Keratinocyte (primary cell): ENCODE data around the gene INAFM2. TPM values are rescaled to one million over a fixed set of nuclear protein-coding genes. Genes with fewer than 3 reads are reported as not detected.

Experiments
- DNase-seq: peaks from one replicate; pipeline ENCODE4 v3.0.0-alpha.2; 2011; ENCODE audit warnings: low read depth, missing footprints, low spot score
- FAIRE-seq: peaks from 2 replicates; lab custom pipeline; 2011; peaks lifted over from hg19 to GRCh38; lab: Jason Lieb, UNC
- H2AFZ ChIP-seq: 2 replicates; pipeline ENCODE4 v1.6.0; 2012; ENCODE audit warnings: low read length, control low read depth, inconsistent platforms; ENCODE audit not compliant: control insufficient read depth
- H3K27ac ChIP-seq: 2 replicates; pipeline ENCODE4 v1.5.1; 2011; ENCODE audit warnings: low read length; ENCODE audit not compliant: control insufficient read depth, insufficient read depth
- H3K27me3 ChIP-seq: 3 replicates; pipeline ENCODE4 v1.6.0; 2011; ENCODE audit warnings: low read length; ENCODE audit not compliant: control insufficient read depth, insufficient read depth; ENCODE audit errors: extremely low read depth
- H3K36me3 ChIP-seq, 2 experiments: 2 replicates in 1 of 2; 3 replicates in 1 of 2; pipeline ENCODE4 v1.5.1; 2011; ENCODE audit warnings: low read length in 2 of 2, mild to moderate bottlenecking in 1 of 2; ENCODE audit not compliant: control insufficient read depth in 2 of 2, insufficient read depth in 2 of 2; ENCODE audit errors: extremely low read depth in 1 of 2
- H3K4me1 ChIP-seq: 3 replicates; pipeline ENCODE4 v1.5.1; 2011; ENCODE audit warnings: low read length; ENCODE audit not compliant: control insufficient read depth, insufficient read depth; ENCODE audit errors: extremely low read depth
- H3K4me2 ChIP-seq: 3 replicates; pipeline ENCODE4 v1.6.0; 2011; ENCODE audit warnings: low read depth, low read length; ENCODE audit not compliant: control insufficient read depth, insufficient read depth; ENCODE audit errors: extremely low read depth
- H3K4me3 ChIP-seq, 3 experiments: fragments of 200-600 bp in 1 of 3; sonication (generic) in 1 of 3; 2 replicates in 2 of 3; 3 replicates in 1 of 3; pipeline ENCODE4 v1.5.1; 2011 to 2016; ENCODE audit warnings: low read length in 3 of 3, mild to moderate bottlenecking in 3 of 3, control low read depth in 2 of 3, inconsistent platforms in 1 of 3, low read depth in 1 of 3, mixed read lengths in 1 of 3, mixed run types in 1 of 3, moderate library complexity in 1 of 3; ENCODE audit not compliant: control insufficient read depth in 2 of 3, insufficient read depth in 2 of 3; ENCODE audit errors: extremely low read depth in 1 of 3
- H3K79me2 ChIP-seq: 2 replicates; pipeline ENCODE4 v1.6.0; 2012; ENCODE audit warnings: low read length; ENCODE audit not compliant: control insufficient read depth, insufficient read depth
- H3K9ac ChIP-seq: 3 replicates; pipeline ENCODE4 v1.6.0; 2011; ENCODE audit warnings: low read length; ENCODE audit not compliant: control insufficient read depth, insufficient read depth; ENCODE audit errors: extremely low read depth
- H3K9me1 ChIP-seq: 3 replicates; pipeline ENCODE4 v1.6.0; 2011; ENCODE audit warnings: low read length; ENCODE audit not compliant: control insufficient read depth, insufficient read depth; ENCODE audit errors: extremely low read depth
- H3K9me3 ChIP-seq: 2 replicates; pipeline ENCODE4 v1.5.1; 2012; ENCODE audit warnings: low read depth, low read length; ENCODE audit not compliant: control insufficient read depth
- H4K20me1 ChIP-seq: 3 replicates; pipeline ENCODE4 v1.6.0; 2011; ENCODE audit warnings: low read length; ENCODE audit not compliant: control insufficient read depth, insufficient read depth; ENCODE audit errors: extremely low read depth
- EZH2 ChIP-seq: IDR thresholded peaks from one replicate; pipeline ENCODE4 v1.6.1; 2012; ENCODE audit warnings: inconsistent platforms, mild to moderate bottlenecking, low read length, moderate library complexity
- dilution Hi-C: fragments of 300-500 bp; cut with MboI; formaldehyde crosslinking; loops from one replicate; pipeline ENCODE4 v1.7.0; 2020; ENCODE audit warnings: low sequenced_read_pairs; ENCODE audit not compliant: extremely low pct_ligation_motif_present
- polyA plus RNA-seq, 5 experiments: library from polyadenylated mRNA; depleted of rRNA in 3 of 5; stranded (reverse) in 3 of 5; stranded (forward) in 1 of 5; unstranded in 1 of 5; fragments of >200 nt; gene quantifications; 1 replicate in 1 of 5; 2 replicates in 3 of 5; 3 replicates in 1 of 5; pipeline versions ENCODE4 v1.2.1 to v1.2.3, GENCODE V29; 2011 to 2012; ENCODE audit warnings: missing spikeins in 2 of 5, low read depth in 1 of 5, low replicate concordance in 1 of 5
- TF ChIP-seq, protein P1 (sequence below), 3 experiments: IDR thresholded peaks in 1 of 3; conservative IDR thresholded peaks in 1 of 3; optimal IDR thresholded peaks in 1 of 3; 2 replicates in 2 of 3; 3 replicates in 1 of 3; pipeline versions ENCODE3 to v1.5.1; 2011; ENCODE audit warnings: low read length in 3 of 3, mild to moderate bottlenecking in 3 of 3, moderate library complexity in 2 of 3, control low read depth in 1 of 3, inconsistent platforms in 1 of 3; ENCODE audit not compliant: insufficient read depth in 2 of 3; ENCODE audit errors: extremely low read depth in 1 of 3

The INAFM2 gene
- polyA plus RNA-seq, 1 donor (not counting 4 experiments of a cell fraction or from before 2014, with no cell fraction given): 15.2 TPM

DNA sequence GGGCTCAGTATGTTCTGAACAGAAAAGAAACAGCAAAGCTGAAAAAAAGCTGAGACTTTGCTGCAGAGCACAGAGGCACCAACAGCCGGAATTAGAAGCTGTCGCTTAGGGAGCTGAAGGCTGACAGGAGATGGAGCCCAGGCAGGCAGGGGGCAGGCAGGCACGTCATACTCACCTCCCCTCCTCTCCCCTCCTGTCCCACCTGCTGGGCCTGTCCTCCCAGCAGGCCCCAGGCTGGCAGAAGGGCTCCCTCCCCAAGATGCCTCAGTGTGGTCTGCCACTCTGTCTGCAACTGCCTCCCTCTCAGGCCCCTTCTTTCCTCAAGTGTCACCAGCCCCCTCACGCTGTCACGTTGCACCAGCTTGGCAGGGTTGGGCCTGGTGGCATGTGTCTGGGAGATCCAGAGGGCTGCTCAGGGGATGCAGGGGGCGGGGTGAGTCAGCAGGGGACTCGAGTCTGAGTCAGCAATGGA is 37.4 kb upstream of the INAFM2 start:
- Histone ChIP-seq H3K79me2 (no peaks in the 10 kb centered on the region), H4K20me1 (no peaks in the 10 kb centered on the region), H3K36me3 (no peaks in the 10 kb centered on the region), H3K27me3 (peaks cover 46% of the 10 kb centered on the region), H3K9me3 (no peaks in the 10 kb centered on the region), H3K4me3 (no peak overlapping the region), H3K4me1 (peaks cover 14% of the 10 kb centered on the region), H3K9me1 (no peaks in the 10 kb centered on the region), H2AFZ (no peak overlapping the region), H3K4me2 (no peak overlapping the region), H3K27ac (no peak overlapping the region), H3K9ac (no peak overlapping the region)
- no peak for DNase-seq
- dilution Hi-C loops: no loop called here
- TF ChIP-seq, protein P1, sequence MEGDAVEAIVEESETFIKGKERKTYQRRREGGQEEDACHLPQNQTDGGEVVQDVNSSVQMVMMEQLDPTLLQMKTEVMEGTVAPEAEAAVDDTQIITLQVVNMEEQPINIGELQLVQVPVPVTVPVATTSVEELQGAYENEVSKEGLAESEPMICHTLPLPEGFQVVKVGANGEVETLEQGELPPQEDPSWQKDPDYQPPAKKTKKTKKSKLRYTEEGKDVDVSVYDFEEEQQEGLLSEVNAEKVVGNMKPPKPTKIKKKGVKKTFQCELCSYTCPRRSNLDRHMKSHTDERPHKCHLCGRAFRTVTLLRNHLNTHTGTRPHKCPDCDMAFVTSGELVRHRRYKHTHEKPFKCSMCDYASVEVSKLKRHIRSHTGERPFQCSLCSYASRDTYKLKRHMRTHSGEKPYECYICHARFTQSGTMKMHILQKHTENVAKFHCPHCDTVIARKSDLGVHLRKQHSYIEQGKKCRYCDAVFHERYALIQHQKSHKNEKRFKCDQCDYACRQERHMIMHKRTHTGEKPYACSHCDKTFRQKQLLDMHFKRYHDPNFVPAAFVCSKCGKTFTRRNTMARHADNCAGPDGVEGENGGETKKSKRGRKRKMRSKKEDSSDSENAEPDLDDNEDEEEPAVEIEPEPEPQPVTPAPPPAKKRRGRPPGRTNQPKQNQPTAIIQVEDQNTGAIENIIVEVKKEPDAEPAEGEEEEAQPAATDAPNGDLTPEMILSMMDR (optimal IDR thresholded peaks at IDR 0.05 in 1 of 3, IDR thresholded peaks at IDR 0.05 in 1 of 3, conservative IDR thresholded peaks at IDR 0.05 in 1 of 3; ENCODE audit: extremely low read depth in 1 of 3, insufficient read depth in 2 of 3, low read length in 3 of 3): no peak
- TF ChIP-seq EZH2: no peak
- no peak for FAIRE-seq

DNA sequence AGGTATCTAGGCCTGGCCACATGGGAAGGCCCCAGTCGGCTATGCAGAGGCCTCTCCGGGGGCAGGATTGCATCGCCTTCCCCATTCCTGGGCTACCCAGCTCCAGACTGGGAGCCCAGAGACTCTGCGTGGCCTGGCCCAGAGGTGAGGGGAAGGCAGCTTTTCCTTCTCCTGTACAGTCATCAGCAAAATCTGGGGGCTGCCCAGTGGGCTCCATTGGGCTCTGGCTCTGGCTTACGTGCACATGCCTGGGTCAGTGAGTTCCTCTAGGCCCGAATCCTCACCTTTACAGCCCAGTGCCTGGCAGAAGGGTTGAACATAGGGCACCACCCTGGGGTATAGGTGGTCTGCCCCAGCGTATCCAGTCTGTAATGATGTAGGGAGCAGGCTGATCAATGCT is 36.7 kb upstream of the INAFM2 start:
- dilution Hi-C loops: no loop called here
- DNase-seq (no peak), FAIRE-seq (no peak)
- H3K9me3 ChIP-seq: no peaks in the 10 kb centered on the region
- peaks cover 42% of the 10 kb centered on the region for H3K27me3 ChIP-seq
- no peak overlapping the region for H3K4me2 ChIP-seq
- no peak overlapping the region for H3K27ac ChIP-seq
- H2AFZ ChIP-seq: no peak overlapping the region
- H3K9ac ChIP-seq: no peak overlapping the region
- TF ChIP-seq EZH2: no peak
- TF ChIP-seq, protein P1 (optimal IDR thresholded peaks at IDR 0.05 in 1 of 3, IDR thresholded peaks at IDR 0.05 in 1 of 3, conservative IDR thresholded peaks at IDR 0.05 in 1 of 3; ENCODE audit: extremely low read depth in 1 of 3, insufficient read depth in 2 of 3, low read length in 3 of 3): no peak
- no peaks in the 10 kb centered on the region for H3K79me2 ChIP-seq
- H4K20me1 ChIP-seq: no peaks in the 10 kb centered on the region
- H3K36me3 ChIP-seq: no peaks in the 10 kb centered on the region
- H3K4me3 ChIP-seq: no peak overlapping the region
- H3K4me1 ChIP-seq: peaks cover 14% of the 10 kb centered on the region
- no peaks in the 10 kb centered on the region for H3K9me1 ChIP-seq
